WTC11 (cell line): ENCODE measurements around the gene RAB11B. TPM values are rescaled to one million over a fixed set of nuclear protein-coding genes. Genes with fewer than 3 reads are reported as not detected.

Experiments
- ATAC-seq: fragments of 200-7000 bp; cut with Tn5 transposase; 2 replicates; pipeline ENCODE4 v1.10.0; 2021; ENCODE audit warnings: mild to moderate bottlenecking, moderate library complexity
- CTCF ChIA-PET: fragments of 300-600 bp; sonication (Branson Sonifier 250); formaldehyde crosslinking; loops from one replicate; lab custom pipeline; 2021; ENCODE audit warnings: antibody characterized with exemption; lab: Charles Lee
- POLR2A ChIA-PET: fragments of 350-600 bp; sonication (Branson Sonifier 250); formaldehyde crosslinking; loops from one replicate; lab custom pipeline; 2021; ENCODE audit warnings: antibody characterized with exemption; lab: Charles Lee
- DNase-seq: peaks from one replicate; pipeline ENCODE4 v3.0.0; 2021; ENCODE audit warnings: low spot score
- H3K27ac Mint-ChIP-seq: 2 replicates; pipeline ENCODE4 v1.8.0; 2021; ENCODE audit warnings: mixed read lengths
- H3K27me3 Mint-ChIP-seq: 2 replicates; pipeline ENCODE4 v1.8.0; 2021; ENCODE audit warnings: low read depth, mild to moderate bottlenecking, moderate library complexity, mixed read lengths
- H3K36me3 Mint-ChIP-seq: 2 replicates; pipeline ENCODE4 v1.8.0; 2021; ENCODE audit warnings: mixed read lengths
- H3K4me1 Mint-ChIP-seq: 2 replicates; pipeline ENCODE4 v1.8.0; 2022; ENCODE audit warnings: mixed read lengths
- H3K4me3 Mint-ChIP-seq: 2 replicates; pipeline ENCODE4 v1.8.0; 2021; ENCODE audit warnings: mild to moderate bottlenecking, moderate library complexity, mixed read lengths
- H3K9me3 Mint-ChIP-seq: 2 replicates; pipeline ENCODE4 v1.8.0; 2021; ENCODE audit warnings: mixed read lengths
- AR ChIP-seq: fragments of 250-450 bp; sonication (Bioruptor Pico); IDR thresholded peaks from 2 replicates; pipeline ENCODE4 v1.9.0; 2021; ENCODE audit warnings: mild to moderate bottlenecking
- ATF1 ChIP-seq: sonication (generic); formaldehyde crosslinking; IDR thresholded peaks from 2 replicates; pipeline ENCODE4 v1.8.1; 2023; ENCODE audit warnings: mild to moderate bottlenecking, moderate library complexity, missing genetic modification reagents
- ATF3 ChIP-seq: sonication (generic); formaldehyde crosslinking; conservative IDR thresholded peaks from 2 replicates; pipeline ENCODE4 v1.8.1; 2022; ENCODE audit warnings: mild to moderate bottlenecking, missing genetic modification reagents
- CBFB ChIP-seq: sonication (generic); formaldehyde crosslinking; IDR thresholded peaks from 2 replicates; pipeline ENCODE4 v1.8.1; 2022; ENCODE audit warnings: mild to moderate bottlenecking, low read depth, missing genetic modification reagents
- CREB1 ChIP-seq: sonication (generic); formaldehyde crosslinking; IDR thresholded peaks from 2 replicates; pipeline ENCODE4 v1.8.0; 2023; ENCODE audit warnings: mild to moderate bottlenecking, missing genetic modification reagents
- CREM ChIP-seq: sonication (generic); formaldehyde crosslinking; IDR thresholded peaks from 2 replicates; pipeline ENCODE4 v1.8.1; 2022; ENCODE audit warnings: mild to moderate bottlenecking, missing genetic modification reagents, moderate library complexity
- E2F1 ChIP-seq: sonication (generic); formaldehyde crosslinking; IDR thresholded peaks from 2 replicates; pipeline ENCODE4 v1.8.0; 2022; ENCODE audit warnings: mild to moderate bottlenecking, missing genetic modification reagents
- FOXK1 ChIP-seq: sonication (generic); formaldehyde crosslinking; IDR thresholded peaks from 2 replicates; pipeline ENCODE4 v1.8.0; 2022; ENCODE audit warnings: mild to moderate bottlenecking, moderate library complexity, missing genetic modification reagents
- GTF2I ChIP-seq: fragments of 250-450 bp; sonication (Bioruptor Pico); conservative IDR thresholded peaks from 2 replicates; pipeline ENCODE4 v1.4.0; 2021; ENCODE audit warnings: mild to moderate bottlenecking
- NFATC4 ChIP-seq: fragments of 250-450 bp; sonication (Bioruptor Pico); IDR thresholded peaks from 2 replicates; pipeline ENCODE4 v1.9.0; 2021; ENCODE audit warnings: mild to moderate bottlenecking
- NFYB ChIP-seq: sonication (generic); formaldehyde crosslinking; conservative IDR thresholded peaks from 2 replicates; pipeline ENCODE4 v1.8.0; 2022; ENCODE audit warnings: low read depth, missing genetic modification reagents
- PRDM15 ChIP-seq: sonication (generic); formaldehyde crosslinking; IDR thresholded peaks from 2 replicates; pipeline ENCODE4 v1.8.0; 2022; ENCODE audit warnings: missing genetic modification reagents
- RELA ChIP-seq: sonication (generic); formaldehyde crosslinking; IDR thresholded peaks from 2 replicates; pipeline ENCODE4 v1.8.1; 2022; ENCODE audit warnings: missing genetic modification reagents, mild to moderate bottlenecking, borderline replicate concordance
- SMAD3 ChIP-seq: sonication (generic); formaldehyde crosslinking; IDR thresholded peaks from 2 replicates; pipeline ENCODE4 v1.8.0; 2022; ENCODE audit warnings: missing genetic modification reagents, mild to moderate bottlenecking, borderline replicate concordance
- SMAD4 ChIP-seq: sonication (generic); formaldehyde crosslinking; IDR thresholded peaks from 2 replicates; pipeline ENCODE4 v1.8.0; 2022; ENCODE audit warnings: mild to moderate bottlenecking, missing genetic modification reagents
- STAT6 ChIP-seq: sonication (generic); formaldehyde crosslinking; conservative IDR thresholded peaks from 2 replicates; pipeline ENCODE4 v1.8.1; 2023; ENCODE audit warnings: mild to moderate bottlenecking, low read depth, missing genetic modification reagents, moderate library complexity
- TCF7 ChIP-seq: sonication (generic); formaldehyde crosslinking; IDR thresholded peaks from 2 replicates; pipeline ENCODE4 v1.8.0; 2022; ENCODE audit warnings: mild to moderate bottlenecking, low read depth, missing genetic modification reagents, moderate library complexity
- ZNF121 ChIP-seq: sonication (generic); formaldehyde crosslinking; IDR thresholded peaks from 2 replicates; pipeline ENCODE4 v1.8.0; 2023; ENCODE audit warnings: missing genetic modification reagents
- ZNF232 ChIP-seq: sonication (generic); formaldehyde crosslinking; IDR thresholded peaks from 2 replicates; pipeline ENCODE4 v1.8.0; 2022; ENCODE audit warnings: mild to moderate bottlenecking, missing genetic modification reagents
- ZNF396 ChIP-seq: fragments of 250-450 bp; sonication (Bioruptor Pico); IDR thresholded peaks from 2 replicates; pipeline ENCODE4 v1.8.0; 2021; ENCODE audit warnings: mild to moderate bottlenecking, moderate library complexity, borderline replicate concordance
- ZSCAN18 ChIP-seq: fragments of 250-450 bp; sonication (Bioruptor Pico); IDR thresholded peaks from 2 replicates; pipeline ENCODE4 v2.1.2; 2022; ENCODE audit warnings: mild to moderate bottlenecking, moderate library complexity
- total RNA-seq: library from RNA; stranded (reverse); gene quantifications from 3 replicates; pipeline ENCODE4 v1.2.3, GENCODE V29; 2021

Gene RAB11B
- total RNA-seq, 1 experiment from 2014 or later = 108 TPM

GRCh38 chr19:8426283-8426682 is 36.1 kb downstream of the RAB11B start:
- no peak for TF ChIP-seq NFYB (CRISPR knock-in tag)
- TF ChIP-seq ZNF121 (CRISPR knock-in tag) = no peak
- TF ChIP-seq GTF2I (CRISPR knock-in tag) = no peak
- TF ChIP-seq STAT6 = no peak
- TF ChIP-seq ZNF232 (CRISPR knock-in tag) = no peak
- no peak for TF ChIP-seq SMAD3 (CRISPR knock-in tag)
- TF ChIP-seq CBFB = no peak
- TF ChIP-seq ATF1 (CRISPR knock-in tag) = no peak
- TF ChIP-seq FOXK1 = no peak
- TF ChIP-seq E2F1 = no peak
- TF ChIP-seq CREB1 (CRISPR knock-in tag) = no peak
- TF ChIP-seq ZSCAN18 (CRISPR knock-in tag) = no peak
- TF ChIP-seq TCF7 (CRISPR knock-in tag) = no peak
- TF ChIP-seq CREM (CRISPR knock-in tag) = no peak
- TF ChIP-seq, all 79 proteins: peak for 0
- Mint-ChIP-seq H3K4me1 (no peaks in the 10 kb centered on the region), H3K27me3 (no peaks in the 10 kb centered on the region), H3K4me3 (no peak overlapping the region), H3K36me3 (peaks cover 5% of the 10 kb centered on the region; the same call in 1 of the 2 replicates), H3K9me3 (no peaks in the 10 kb centered on the region), H3K27ac (no peak overlapping the region)
- CTCF ChIA-PET = interaction anchor here (0.6 to 6.8 kb wide), 7 partner anchors 12 to 97 kb away, joined by 3 to 58 read pairs (median 4); partner anchors contain the start of genes MARCHF2 and RAB11B
- DNase-seq = no peak
- no peak for ATAC-seq
- POLR2A ChIA-PET = no interaction called here

GRCh38 chr19:8429044-8429443 is 38.9 kb downstream of the RAB11B start:
- no peaks in the 10 kb centered on the region for H3K4me1 Mint-ChIP-seq
- H3K9me3 Mint-ChIP-seq = no peaks in the 10 kb centered on the region
- H3K4me3 Mint-ChIP-seq = no peak overlapping the region
- ATAC-seq = no peak
- no peaks in the 10 kb centered on the region for H3K27me3 Mint-ChIP-seq
- ChIA-PET CTCF (interaction anchor here (1.2 kb wide), 1 partner anchor 16 kb away, joined by 4 read pairs; the partner anchor contains the start of gene MARCHF2), POLR2A (no interaction called here)
- H3K36me3 Mint-ChIP-seq = 0 out of 2 replicates have a peak, but pooled peaks cover 3% of the 10 kb centered on the region
- no peak for DNase-seq
- no peak overlapping the region; the same call in 1 of the 2 replicates for H3K27ac Mint-ChIP-seq
- TF ChIP-seq NFATC4 (CRISPR knock-in tag) = no peak
- TF ChIP-seq ZNF396 (CRISPR knock-in tag) = no peak
- no peak for TF ChIP-seq GTF2I (CRISPR knock-in tag)
- TF ChIP-seq SMAD4 (CRISPR knock-in tag) = no peak
- no peak for TF ChIP-seq STAT6
- no peak for TF ChIP-seq RELA
- TF ChIP-seq ATF3 (CRISPR knock-in tag) = no peak
- no peak for TF ChIP-seq AR (CRISPR knock-in tag)
- TF ChIP-seq PRDM15 = no peak
